NCI-H748 treated with DMSO at 0.1 percent for 48 hours (cell line): Measurements from ENCODE around the gene GALNT18.

Experiments used
- DNase-seq: peaks from one replicate; lab custom pipeline; 2025; lab: John Stamatoyannopoulos, UW

Gene GALNT18

GRCh38 chr11:11621573-11622339 lies at the start of gene GALNT18:
TSS of gene GALNT18 (minus strand) at chr11:11622005.
- peak; percentile 85 for DNase-seq

- no peak for DNase-seq
Observed at GRCh38 chr11:11670574-11670973, 48.8 kb upstream of the GALNT18 start.

- no peak for DNase-seq
Observed at GRCh38 chr11:11669233-11669846, 47.5 kb upstream of the GALNT18 start.

- no peak for DNase-seq
Observed at GRCh38 chr11:11668781-11669180, 47.0 kb upstream of the GALNT18 start.

GRCh38 chr11:11668274-11668673 lies 46.5 kb upstream of the GALNT18 start:
- DNase-seq, result no peak

- DNase-seq, result no peak
Observed at GRCh38 chr11:11667056-11667455, 45.3 kb upstream of the GALNT18 start.

- no peak for DNase-seq
Observed at GRCh38 chr11:11665407-11665806, 43.6 kb upstream of the GALNT18 start.

- DNase-seq, result no peak
Observed at GRCh38 chr11:11663907-11664306, 42.1 kb upstream of the GALNT18 start.

- no peak for DNase-seq
Observed at GRCh38 chr11:11662578-11662977, 40.8 kb upstream of the GALNT18 start.

GRCh38 chr11:11661326-11662040 lies 39.7 kb upstream of the GALNT18 start:
- no peak for DNase-seq

- DNase-seq, result no peak
Observed at GRCh38 chr11:11660363-11660740, 38.5 kb upstream of the GALNT18 start.

- DNase-seq, result no peak
Observed at GRCh38 chr11:11659567-11660362, 38.0 kb upstream of the GALNT18 start.

GRCh38 chr11:11657218-11657955 lies 35.6 kb upstream of the GALNT18 start:
- DNase-seq, result no peak

- DNase-seq, result no peak
Observed at GRCh38 chr11:11641581-11641980, 19.8 kb upstream of the GALNT18 start.

GRCh38 chr11:11640996-11641395 lies 19.2 kb upstream of the GALNT18 start:
- no peak for DNase-seq

- no peak for DNase-seq
Observed at GRCh38 chr11:11640152-11640551, 18.3 kb upstream of the GALNT18 start.

GRCh38 chr11:11636671-11637070 lies 14.9 kb upstream of the GALNT18 start:
- no peak for DNase-seq

- DNase-seq, result no peak
Observed at GRCh38 chr11:11635443-11635842, 13.6 kb upstream of the GALNT18 start.

- no peak for DNase-seq
Observed at GRCh38 chr11:11629368-11629767, 7.6 kb upstream of the GALNT18 start.

GRCh38 chr11:11628651-11629050 lies 6.8 kb upstream of the GALNT18 start:
- DNase-seq, result no peak

- no peak for DNase-seq
Observed at GRCh38 chr11:11626128-11626527, 4.3 kb upstream of the GALNT18 start.

GRCh38 chr11:11624926-11625325 lies 3.1 kb upstream of the GALNT18 start:
- DNase-seq, result no peak
